ENCODE results near the gene SLC13A4.

SLC13A4 gene

GRCh38 chr7:135719688-135720087, 8.3 kb downstream of the SLC13A4 start:
- DNase-seq (ENCODE audit: low read depth in 3 of 3), result no peak

GRCh38 chr7:135718794-135719437, 9.1 kb downstream of the SLC13A4 start:
- DNase-seq (ENCODE audit: low read depth in 3 of 3), result no peak

GRCh38 chr7:135718219-135718618, 9.8 kb downstream of the SLC13A4 start:
- no peak for DNase-seq (ENCODE audit: low read depth in 3 of 3)

- DNase-seq (ENCODE audit: low read depth in 3 of 3), result no peak
Observed at GRCh38 chr7:135717693-135718092, 10.3 kb downstream of the SLC13A4 start.

- DNase-seq (ENCODE audit: low read depth in 3 of 3), result no peak
Observed at GRCh38 chr7:135716677-135717238, 11.2 kb downstream of the SLC13A4 start.

GRCh38 chr7:135715673-135716072, 12.3 kb downstream of the SLC13A4 start:
- no peak for DNase-seq (ENCODE audit: low read depth in 3 of 3)

GRCh38 chr7:135715055-135715522, 12.9 kb downstream of the SLC13A4 start:
- DNase-seq (ENCODE audit: low read depth in 3 of 3), result no peak

GRCh38 chr7:135714534-135715009, 13.4 kb downstream of the SLC13A4 start:
- no peak for DNase-seq (ENCODE audit: low read depth in 3 of 3)

- no peak for DNase-seq (ENCODE audit: low read depth in 3 of 3)
Observed at GRCh38 chr7:135713836-135714470, 14.0 kb downstream of the SLC13A4 start.

- DNase-seq (ENCODE audit: low read depth in 3 of 3), result no peak
Observed at GRCh38 chr7:135712796-135713195, 15.2 kb downstream of the SLC13A4 start.

GRCh38 chr7:135712182-135712782, 15.7 kb downstream of the SLC13A4 start:
- no peak for DNase-seq (ENCODE audit: low read depth in 3 of 3)

GRCh38 chr7:135711139-135711469, 16.9 kb downstream of the SLC13A4 start:
- DNase-seq (ENCODE audit: low read depth in 3 of 3), result no peak

- DNase-seq (ENCODE audit: low read depth in 3 of 3), result peak in 1 of 3 donors; percentile 3
Observed at GRCh38 chr7:135710417-135711138, 17.4 kb downstream of the SLC13A4 start.

- no peak for DNase-seq (ENCODE audit: low read depth in 3 of 3)
Observed at GRCh38 chr7:135709508-135709907, 18.5 kb downstream of the SLC13A4 start.

- no peak for DNase-seq (ENCODE audit: low read depth in 3 of 3)
Observed at GRCh38 chr7:135708041-135708440, 19.9 kb downstream of the SLC13A4 start.

GRCh38 chr7:135707570-135707966, 20.4 kb downstream of the SLC13A4 start:
- DNase-seq (ENCODE audit: low read depth in 3 of 3), result no peak

GRCh38 chr7:135706858-135707569, 21.0 kb downstream of the SLC13A4 start:
- DNase-seq (ENCODE audit: low read depth in 3 of 3), result no peak

- no peak for DNase-seq (ENCODE audit: low read depth in 3 of 3)
Observed at GRCh38 chr7:135706038-135706742, 21.8 kb downstream of the SLC13A4 start.

- DNase-seq (ENCODE audit: low read depth in 3 of 3), result no peak
Observed at GRCh38 chr7:135704698-135705097, 23.3 kb downstream of the SLC13A4 start.

GRCh38 chr7:135704074-135704473, 23.9 kb downstream of the SLC13A4 start:
- DNase-seq (ENCODE audit: low read depth in 3 of 3), result no peak

Data from stimulated activated CD4-positive, alpha-beta T cell treated with anti-CD3 and anti-CD28 coated beads, TNF-alpha, amount 100 ng/mL, for 48 hours (primary cell).